ENCODE measurements around the gene TMEM62.

- TF ChIP-seq EP300 (IDR thresholded peaks at IDR 0.05): no peak
- TF ChIP-seq POLR2AphosphoS5 (IDR thresholded peaks at IDR 0.05): no peak
These were observed 49.9 kb downstream of the TMEM62 start for GRCh38 chr15:43183270-43183669.
